Inflammatory macrophage treated with lipopolysaccharide for 4 hours (primary cell): Measurements from ENCODE around the gene CDYL2.
A peak's percentile ranks its signal among the peaks of the same experiment; 100 is the strongest.

Source experiments
- DNase-seq: peaks from one replicate; pipeline ENCODE4 v3.0.0-alpha.2; 2020

The CDYL2 gene

DNA sequence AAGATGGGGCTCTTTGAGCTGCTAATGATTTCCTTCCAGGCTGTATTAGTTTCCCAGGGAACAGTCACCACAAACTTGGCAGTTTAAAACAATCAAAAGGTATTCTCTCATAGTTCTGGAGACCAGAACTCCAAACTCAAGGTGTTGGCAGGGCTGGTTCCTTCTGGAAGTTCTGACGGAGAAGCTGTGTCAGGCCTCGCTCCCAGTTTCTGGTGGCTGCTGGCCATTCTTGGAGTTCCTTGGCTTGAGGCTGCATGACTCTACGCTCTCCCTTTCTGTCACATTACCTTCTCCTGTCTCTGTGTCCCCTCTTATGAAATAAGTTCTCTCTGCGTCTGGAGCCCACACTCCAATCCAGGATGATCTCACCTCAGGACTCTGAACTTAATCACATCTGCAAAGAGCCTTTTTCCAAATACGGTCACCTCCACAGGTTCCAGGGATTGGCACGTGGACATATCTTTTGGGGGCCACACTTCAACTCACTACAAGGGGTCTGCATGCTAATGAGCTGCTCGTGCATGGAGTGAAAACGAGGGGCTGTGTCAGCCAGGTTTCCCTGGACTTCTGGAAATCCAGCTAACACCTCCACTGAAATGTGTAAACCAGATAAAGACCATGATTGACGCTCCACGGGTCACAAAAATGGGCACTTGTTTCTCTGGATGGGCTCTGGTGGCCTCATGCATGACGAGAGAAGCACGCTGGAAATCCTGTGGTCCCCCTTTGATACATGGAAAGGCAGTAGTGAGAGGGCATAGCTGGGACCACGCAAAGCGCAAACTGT is 185.3 kb downstream of the CDYL2 start:
- DNase-seq = no peak

DNA sequence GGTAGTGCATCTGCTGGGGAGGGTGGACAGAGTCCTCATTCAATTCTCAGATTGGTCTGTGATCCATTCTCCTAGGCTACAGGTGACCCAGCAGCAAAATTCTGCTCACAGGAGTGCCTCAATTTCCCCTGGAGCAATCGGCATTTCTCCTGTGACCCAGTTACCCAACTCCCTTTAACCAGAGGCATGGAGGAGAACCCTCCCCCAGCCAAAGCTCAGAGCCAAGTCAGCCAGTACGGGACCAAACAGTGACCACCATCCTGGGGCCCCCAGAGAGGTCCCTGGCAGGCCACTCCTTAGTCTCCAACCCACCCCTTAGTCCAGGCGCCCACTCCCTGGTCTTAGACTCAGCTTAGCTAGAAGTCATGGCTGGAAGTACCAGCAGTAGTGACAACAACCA is 188.0 kb downstream of the CDYL2 start:
- DNase-seq = no peak

- no peak for DNase-seq
Observed at GRCh38 chr16:80615735-80616134, 188.7 kb downstream of the CDYL2 start.

GRCh38 chr16:80614908-80615671 is 189.3 kb downstream of the CDYL2 start:
- no peak for DNase-seq

GRCh38 chr16:80612461-80613017 is 191.9 kb downstream of the CDYL2 start:
- DNase-seq = no peak

- DNase-seq = no peak
Observed at GRCh38 chr16:80611930-80612327, 192.5 kb downstream of the CDYL2 start.

DNA sequence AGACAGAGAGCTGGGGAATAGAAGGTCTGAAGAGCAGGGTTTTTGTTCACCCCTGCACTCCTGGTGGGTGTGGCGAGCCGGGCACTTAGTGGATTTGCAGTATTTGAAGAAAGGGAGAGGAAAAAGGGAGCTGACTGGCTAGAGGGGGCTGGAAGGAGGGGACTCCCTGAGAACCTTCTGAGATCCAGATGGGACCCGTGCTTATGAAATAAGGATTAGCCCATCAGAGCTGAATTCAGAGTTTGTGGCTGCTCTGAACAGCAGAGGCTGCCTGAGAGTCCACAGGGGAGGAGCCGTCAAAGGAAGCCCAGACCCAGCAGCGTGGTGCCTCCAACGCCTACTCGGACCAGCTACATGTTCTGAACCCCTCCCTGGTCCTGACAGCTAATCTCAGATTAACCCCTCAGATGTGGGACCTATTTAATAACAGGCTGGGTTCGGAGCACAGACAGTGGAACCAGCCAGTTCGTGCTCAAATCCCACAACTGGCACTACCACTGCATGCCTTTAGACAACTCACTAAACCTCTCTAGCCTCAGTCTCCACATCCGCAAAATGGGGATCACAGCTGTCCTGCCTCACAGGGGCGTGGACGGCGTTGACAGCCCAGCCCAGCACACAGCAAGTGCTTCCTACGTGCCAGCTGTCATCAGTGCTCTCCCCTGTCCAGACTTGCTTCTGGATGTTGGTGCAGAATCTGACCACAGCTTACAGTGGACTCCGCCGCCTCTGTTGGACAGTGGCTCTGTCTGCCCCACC is 193.0 kb downstream of the CDYL2 start:
- no peak for DNase-seq

DNA sequence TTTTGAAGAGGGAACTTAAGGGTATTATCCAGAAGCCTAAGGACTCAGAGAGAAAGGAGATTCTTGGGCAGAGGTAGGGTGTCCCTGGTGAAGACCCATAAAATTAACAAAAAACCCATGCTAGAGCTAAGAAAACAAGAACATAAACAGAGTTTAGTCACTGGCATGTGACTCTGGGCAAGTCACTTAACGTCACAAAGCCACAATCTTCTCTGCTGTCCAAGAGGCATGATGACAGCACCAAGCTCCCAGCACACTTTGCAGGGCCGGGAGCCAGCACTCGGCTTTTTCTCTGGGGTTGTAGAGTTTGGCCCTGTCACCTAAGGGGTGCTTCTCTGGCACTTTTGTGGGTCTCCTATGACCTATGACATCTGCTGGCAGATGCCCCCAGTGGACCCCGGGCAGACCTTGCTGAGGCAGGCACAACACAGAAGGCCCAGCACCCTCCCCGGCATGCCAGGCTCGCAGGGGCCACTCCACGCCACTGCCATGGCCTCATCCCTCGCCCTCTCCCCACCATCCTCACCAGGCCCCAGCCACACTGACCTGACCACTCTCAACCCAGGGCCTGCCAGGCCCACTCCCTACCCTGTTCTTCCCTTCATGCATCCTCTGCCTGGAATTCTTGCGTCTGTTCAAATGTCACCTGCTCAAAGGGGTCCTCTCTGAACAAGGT is 193.8 kb downstream of the CDYL2 start:
- peak; percentile 71 for DNase-seq

DNA sequence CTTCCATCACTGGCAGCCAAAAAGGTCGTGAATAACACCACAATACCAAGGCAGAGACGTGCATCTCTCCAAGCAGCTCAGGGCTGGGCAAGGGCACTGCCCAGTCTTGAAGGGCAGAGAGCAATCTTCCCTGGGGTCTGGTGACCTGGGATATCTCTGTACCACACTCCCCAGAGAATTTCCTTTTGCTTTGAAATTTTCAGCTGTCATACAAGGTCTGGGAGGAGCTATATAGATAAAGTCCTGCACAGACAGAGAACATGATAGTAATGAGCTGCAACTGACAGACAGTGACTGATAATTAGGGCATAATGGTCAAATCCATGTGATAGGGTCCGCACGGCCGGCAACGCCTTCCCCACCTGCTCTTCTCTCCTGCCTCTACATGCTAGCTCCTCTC is 195.5 kb downstream of the CDYL2 start:
- no peak for DNase-seq

GRCh38 chr16:80607204-80607603 is 197.2 kb downstream of the CDYL2 start:
- DNase-seq = no peak

DNA sequence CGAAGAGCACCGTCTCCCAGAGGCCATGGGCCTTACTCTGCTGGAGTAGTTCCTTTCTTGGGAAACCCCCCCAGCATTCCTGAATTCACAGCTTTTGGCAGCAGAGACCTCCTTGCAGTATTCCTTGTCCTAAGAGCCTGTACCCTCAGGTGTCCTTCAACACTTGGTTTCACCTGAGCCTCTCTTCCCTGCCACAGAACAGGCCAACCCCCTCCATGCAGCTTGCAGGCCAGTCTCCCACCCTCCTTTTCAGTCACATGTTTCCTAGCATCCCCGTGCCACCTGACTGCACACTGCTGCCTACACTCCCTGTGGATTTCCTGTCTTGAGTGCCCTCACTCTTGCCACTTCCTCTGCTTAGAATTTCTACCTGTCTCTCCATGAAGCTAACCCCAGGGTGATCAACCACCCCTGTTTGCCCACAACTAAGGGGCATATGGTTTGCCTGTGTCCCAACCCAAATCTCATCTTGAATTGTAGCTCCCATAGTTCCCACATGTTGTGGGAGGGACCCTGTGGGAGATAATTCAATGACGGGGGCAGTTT is 198.1 kb downstream of the CDYL2 start:
- no peak for DNase-seq

DNA sequence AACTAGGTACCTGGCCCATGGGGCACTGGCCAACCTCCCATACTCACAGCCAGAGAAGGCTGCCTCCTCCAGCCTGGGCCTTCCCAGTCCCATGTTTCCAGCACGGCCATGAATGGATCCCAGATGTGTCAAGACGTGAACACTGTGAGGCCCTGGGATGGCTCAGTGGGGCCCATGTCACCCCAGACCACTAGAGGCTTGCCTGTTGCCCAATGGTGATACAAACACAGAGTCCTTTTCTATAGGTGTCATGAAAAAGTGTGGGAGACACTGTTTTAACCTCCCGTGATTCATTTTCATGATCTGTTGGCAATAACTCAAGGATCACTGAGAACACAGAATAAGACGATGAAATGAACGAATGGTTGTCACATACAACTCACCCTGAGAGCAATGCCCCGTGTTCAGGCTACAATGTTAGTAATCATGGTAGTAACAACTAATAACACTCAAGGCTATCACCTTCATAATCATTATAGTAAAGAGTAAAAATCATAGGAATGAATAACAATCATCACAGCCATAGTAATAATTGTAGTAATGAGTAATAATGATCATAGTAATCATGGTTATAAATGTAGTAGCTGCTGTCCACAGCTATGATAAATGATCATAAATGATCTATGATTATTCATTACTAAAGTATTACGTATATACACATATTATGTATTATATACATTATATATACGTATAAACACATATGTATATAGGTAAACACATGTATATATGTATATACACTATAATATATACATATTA is 199.6 kb downstream of the CDYL2 start:
- no peak for DNase-seq

GRCh38 chr16:80602894-80603293 is 201.5 kb downstream of the CDYL2 start:
- DNase-seq = no peak

DNA sequence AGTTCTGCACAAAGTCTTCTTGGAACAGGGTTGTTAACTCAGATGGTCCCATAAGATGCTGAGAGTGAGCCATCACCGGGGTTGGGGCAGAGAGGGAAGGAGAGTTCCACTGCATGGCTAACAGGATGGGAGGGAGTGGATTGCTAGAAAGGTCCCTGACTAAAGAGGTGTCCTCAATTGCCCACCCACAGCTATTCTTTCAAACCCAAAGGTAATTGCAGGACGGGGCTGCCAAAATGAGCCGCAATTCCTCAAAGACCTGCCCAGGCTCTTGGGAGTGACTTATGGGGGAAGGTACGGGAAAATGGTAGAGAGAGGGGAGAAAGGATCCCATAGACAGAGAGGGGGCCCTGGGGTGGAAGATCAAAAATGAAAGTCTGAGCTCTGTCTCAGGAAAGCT is 203.2 kb downstream of the CDYL2 start:
- DNase-seq = no peak

DNA sequence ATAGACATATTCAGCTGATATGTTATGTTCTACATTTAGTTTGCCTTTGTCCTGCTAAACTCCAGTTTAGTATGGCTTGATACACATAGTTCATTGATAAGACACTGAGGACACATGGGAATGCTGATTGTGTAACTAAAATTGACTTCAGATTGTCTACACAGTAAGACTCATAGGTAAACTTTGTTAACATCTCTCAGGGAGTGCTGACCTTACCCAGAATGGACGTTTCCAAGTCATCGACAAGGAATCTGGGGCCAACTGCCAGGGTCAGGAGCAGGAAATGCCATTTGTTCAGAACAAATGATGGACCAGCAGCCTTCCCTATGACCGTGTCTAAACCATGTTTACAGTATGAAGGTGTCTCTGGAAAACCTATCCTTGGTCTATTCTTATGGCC is 204.9 kb downstream of the CDYL2 start:
- no peak for DNase-seq

DNA sequence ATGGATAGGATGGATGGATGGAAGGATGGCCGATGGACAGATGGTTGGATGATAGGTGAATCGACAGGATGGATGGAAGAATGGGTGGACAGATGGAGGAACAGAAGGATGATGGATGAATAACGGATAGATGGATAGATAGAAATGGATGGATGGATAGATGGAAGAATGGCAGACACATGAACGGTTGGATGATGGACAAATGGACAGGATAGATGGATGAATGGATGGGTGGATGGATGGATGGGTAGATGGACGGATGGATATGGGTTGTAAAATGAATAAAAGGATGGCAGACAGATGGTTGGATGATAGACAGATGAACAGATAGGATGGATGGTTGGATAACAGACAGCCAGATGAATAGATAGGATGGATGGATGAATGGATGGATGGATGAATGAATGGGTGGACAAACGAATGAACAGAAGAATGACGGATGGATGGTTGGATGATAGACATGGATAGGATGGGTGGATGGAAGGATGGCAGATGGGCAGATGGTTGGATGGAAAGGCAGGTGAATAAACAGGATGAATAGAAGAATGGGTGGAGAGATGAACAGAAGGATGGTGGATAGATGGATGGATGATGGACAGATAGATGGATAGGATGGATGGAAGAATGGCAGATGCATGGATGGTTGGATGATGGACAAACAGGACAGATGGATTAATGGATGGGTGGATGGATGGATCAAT is 207.7 kb downstream of the CDYL2 start:
- no peak for DNase-seq

- DNase-seq = no peak
Observed at GRCh38 chr16:80594756-80595155, 209.6 kb downstream of the CDYL2 start.

GRCh38 chr16:80592273-80592672 is 212.1 kb downstream of the CDYL2 start:
- DNase-seq = no peak

- no peak for DNase-seq
Observed at GRCh38 chr16:80591071-80591915, 213.1 kb downstream of the CDYL2 start.

- DNase-seq = peak; percentile 82
Observed at GRCh38 chr16:80587071-80587470, 217.3 kb downstream of the CDYL2 start.
